Mesendoderm (in vitro differentiated cells): Measurements from ENCODE around the gene DTL.

ENCODE experiments used
- DNase-seq: peaks from one replicate; pipeline ENCODE4 v3.0.0; 2013
- H2AK5ac ChIP-seq: 2 replicates; pipeline ENCODE4 v1.6.1; 2013; ENCODE audit warnings: low read length, inconsistent platforms
- H2BK120ac ChIP-seq: 2 replicates; pipeline ENCODE4 v1.6.1; 2013; ENCODE audit warnings: low read depth, mild to moderate bottlenecking, low read length, moderate library complexity, mixed read lengths
- H2BK15ac ChIP-seq: replicated peaks from 2 replicates; pipeline ENCODE4 v1.6.1; 2013; ENCODE audit warnings: low read depth, mild to moderate bottlenecking, moderate library complexity
- H2BK5ac ChIP-seq: 2 replicates; pipeline ENCODE4 v1.6.1; 2013; ENCODE audit warnings: low read length, inconsistent platforms
- H3K18ac ChIP-seq: 2 replicates; pipeline ENCODE4 v1.6.1; 2013; ENCODE audit warnings: mild to moderate bottlenecking, low read length, mixed read lengths
- H3K23ac ChIP-seq: one replicate; pipeline ENCODE4 v1.6.1; 2013; ENCODE audit warnings: low read length
- H3K27ac ChIP-seq: 2 replicates; pipeline ENCODE4 v1.5.1; 2013; ENCODE audit warnings: low read depth, mild to moderate bottlenecking, inconsistent platforms, low read length, moderate library complexity
- H3K27me3 ChIP-seq: 2 replicates; pipeline ENCODE4 v1.6.1; 2013; ENCODE audit warnings: low read length, control low read depth, mild to moderate bottlenecking, inconsistent platforms; ENCODE audit not compliant: insufficient read depth, poor library complexity
- H3K36me3 ChIP-seq: 2 replicates; pipeline ENCODE4 v1.6.1; 2013; ENCODE audit warnings: low read length, inconsistent platforms; ENCODE audit not compliant: control insufficient read depth, insufficient read depth
- H3K4ac ChIP-seq: one replicate; pipeline ENCODE4 v1.6.1; 2013; ENCODE audit warnings: low read depth, mild to moderate bottlenecking, low read length, moderate library complexity
- H3K4me1 ChIP-seq: 2 replicates; pipeline ENCODE4 v1.6.1; 2013; ENCODE audit warnings: low read depth, low read length, inconsistent platforms; ENCODE audit not compliant: control insufficient read depth
- H3K4me2 ChIP-seq: 2 replicates; pipeline ENCODE4 v1.6.1; 2013; ENCODE audit warnings: low read length
- H3K4me3 ChIP-seq: 2 replicates; pipeline ENCODE4 v1.5.1; 2013; ENCODE audit warnings: mild to moderate bottlenecking, low read length
- H3K56ac ChIP-seq: one replicate; pipeline ENCODE4 v1.6.1; 2013; ENCODE audit warnings: low read length
- H3K79me1 ChIP-seq: 2 replicates; pipeline ENCODE4 v1.6.1; 2013; ENCODE audit warnings: low read length, inconsistent platforms
- H3K79me2 ChIP-seq: 2 replicates; pipeline ENCODE4 v1.6.1; 2013; ENCODE audit warnings: mild to moderate bottlenecking, low read length; ENCODE audit not compliant: control insufficient read depth, insufficient read depth
- H3K9ac ChIP-seq: 2 replicates; pipeline ENCODE4 v1.6.1; 2013; ENCODE audit warnings: low read length, inconsistent platforms
- H4K5ac ChIP-seq: one replicate; pipeline ENCODE4 v1.6.1; 2013; ENCODE audit warnings: low read length
- H4K8ac ChIP-seq: one replicate; pipeline ENCODE4 v1.6.1; 2013; ENCODE audit warnings: low read depth, mild to moderate bottlenecking, control low read depth, low read length, moderate library complexity
- WGBS: extraction: QIAGEN DNeasy Blood & Tissue Kit; methylation state at CpG from one replicate; pipeline ENCODE4 v1.1.7; 2013; ENCODE audit warnings: low lambda C conversion rate, missing lambda C conversion rate; ENCODE audit not compliant: insufficient coverage; ENCODE audit errors: extremely low coverage; 5-methylcytosine and 5-hydroxymethylcytosine counted together

DTL gene

DNA sequence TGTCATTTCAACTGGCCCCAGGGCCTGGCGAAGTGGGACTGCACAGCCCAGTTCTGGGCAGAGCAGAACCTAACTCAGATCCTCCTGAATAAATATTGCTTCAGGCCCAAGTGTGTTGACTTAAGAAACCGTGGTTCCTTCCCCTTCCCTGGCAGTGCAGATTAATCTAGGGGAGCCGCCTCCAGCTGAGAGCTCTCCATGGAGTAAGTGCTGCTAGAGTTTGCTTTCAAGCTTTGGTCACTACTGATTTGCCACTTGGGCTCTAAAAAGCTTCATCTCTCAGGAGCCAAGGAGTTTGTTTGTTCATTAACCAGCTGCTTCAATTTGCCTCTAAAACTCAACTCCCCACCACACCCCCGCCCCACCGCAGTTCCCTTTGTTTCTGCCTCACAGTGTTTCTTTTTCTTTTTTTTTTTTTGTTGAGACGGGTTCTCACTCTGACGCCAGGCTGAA lies 112.1 kb downstream of the DTL start:
- Histone ChIP-seq H3K4me2 (no peak overlapping the region), H3K56ac (peak overlapping the region; percentile 56), H3K27ac (no peak overlapping the region), H3K18ac (no peak overlapping the region), H2AK5ac (no peak overlapping the region), H2BK5ac (no peak overlapping the region), H3K9ac (no peak overlapping the region), H4K8ac (no peak overlapping the region), H3K79me1 (no peaks in the 10 kb centered on the region), H3K4ac (no peak overlapping the region), H3K79me2 (no peaks in the 10 kb centered on the region), H4K5ac (no peak overlapping the region), H3K23ac (no peak overlapping the region), H3K4me3 (no peak overlapping the region), H3K4me1 (no peaks in the 10 kb centered on the region), H3K36me3 (no peaks in the 10 kb centered on the region), H3K27me3 (no peaks in the 10 kb centered on the region), H2BK15ac (no peak overlapping the region), H2BK120ac (no peak overlapping the region)
- no peak for DNase-seq
- WGBS, result no CpG with 5 or more reads among the region's 7 CpGs

DNA sequence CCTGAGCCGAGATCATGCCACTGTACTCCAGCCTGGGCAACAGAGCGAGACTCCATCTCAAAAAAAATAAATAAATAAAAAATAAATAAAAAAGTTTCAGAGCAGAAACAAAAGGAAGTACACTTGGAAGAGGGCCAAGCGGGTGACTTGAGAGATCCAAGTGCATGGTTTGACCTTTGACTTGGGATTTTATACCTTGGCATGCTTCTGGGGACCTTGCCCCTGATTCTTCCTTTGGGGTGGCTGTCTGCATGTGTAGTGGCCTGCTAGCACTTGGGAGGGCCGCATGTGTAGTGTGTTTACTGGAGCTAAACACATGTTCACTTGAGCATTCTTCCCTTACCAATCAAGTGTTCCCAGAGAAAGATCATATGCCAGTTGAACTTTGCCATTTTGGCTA lies 114.0 kb downstream of the DTL start:
- no peaks in the 10 kb centered on the region for H3K36me3 ChIP-seq
- no peak overlapping the region for H3K27ac ChIP-seq
- H2AK5ac ChIP-seq, result no peak overlapping the region
- H3K4ac ChIP-seq, result no peak overlapping the region
- H3K56ac ChIP-seq, result no peak overlapping the region
- H2BK120ac ChIP-seq, result no peak overlapping the region
- no peak overlapping the region for H4K5ac ChIP-seq
- no peak overlapping the region for H3K4me2 ChIP-seq
- no peak overlapping the region for H3K9ac ChIP-seq
- no peaks in the 10 kb centered on the region for H3K79me2 ChIP-seq
- no peaks in the 10 kb centered on the region for H3K79me1 ChIP-seq
- no peak overlapping the region for H4K8ac ChIP-seq
- no peak overlapping the region for H3K18ac ChIP-seq
- no peak overlapping the region for H3K23ac ChIP-seq
- no peak for DNase-seq
- WGBS, result no CpG with 5 or more reads among the region's 4 CpGs
- H3K4me3 ChIP-seq, result no peak overlapping the region
- no peak overlapping the region for H2BK15ac ChIP-seq
- H2BK5ac ChIP-seq, result no peak overlapping the region
- no peaks in the 10 kb centered on the region for H3K4me1 ChIP-seq
- H3K27me3 ChIP-seq, result no peaks in the 10 kb centered on the region

DNA sequence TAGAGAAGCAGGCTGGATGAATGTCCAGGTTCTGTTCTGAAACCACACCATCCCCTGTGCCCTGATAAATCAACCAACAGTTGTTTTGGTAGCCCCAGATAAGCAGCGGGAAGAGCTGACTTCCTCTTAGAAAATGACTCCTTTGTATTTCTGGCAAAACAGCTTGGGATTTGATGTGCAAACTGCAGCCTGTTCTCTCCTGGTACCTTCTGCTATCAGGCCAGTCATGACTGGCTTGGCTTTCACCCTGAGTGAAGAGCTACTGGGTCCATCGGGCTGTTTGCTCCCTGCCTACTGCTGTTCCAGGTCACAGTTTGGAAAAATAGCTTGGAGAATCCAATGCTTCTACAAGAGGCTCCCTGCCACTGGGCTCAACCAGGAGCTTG lies 116.8 kb downstream of the DTL start:
- DNase-seq, result no peak
- Histone ChIP-seq H2AK5ac (no peak overlapping the region), H3K23ac (no peak overlapping the region), H3K27ac (no peak overlapping the region), H2BK5ac (no peak overlapping the region), H3K27me3 (no peaks in the 10 kb centered on the region), H3K4me3 (no peak overlapping the region), H4K8ac (no peak overlapping the region), H3K56ac (no peak overlapping the region), H3K36me3 (no peaks in the 10 kb centered on the region), H3K79me1 (no peaks in the 10 kb centered on the region), H3K4me1 (no peaks in the 10 kb centered on the region), H3K9ac (no peak overlapping the region), H3K18ac (no peak overlapping the region), H3K79me2 (no peaks in the 10 kb centered on the region), H3K4me2 (no peak overlapping the region), H4K5ac (no peak overlapping the region), H2BK15ac (no peak overlapping the region), H3K4ac (no peak overlapping the region), H2BK120ac (no peak overlapping the region)
- WGBS, result no CpG with 5 or more reads among the region's 2 CpGs

DNA sequence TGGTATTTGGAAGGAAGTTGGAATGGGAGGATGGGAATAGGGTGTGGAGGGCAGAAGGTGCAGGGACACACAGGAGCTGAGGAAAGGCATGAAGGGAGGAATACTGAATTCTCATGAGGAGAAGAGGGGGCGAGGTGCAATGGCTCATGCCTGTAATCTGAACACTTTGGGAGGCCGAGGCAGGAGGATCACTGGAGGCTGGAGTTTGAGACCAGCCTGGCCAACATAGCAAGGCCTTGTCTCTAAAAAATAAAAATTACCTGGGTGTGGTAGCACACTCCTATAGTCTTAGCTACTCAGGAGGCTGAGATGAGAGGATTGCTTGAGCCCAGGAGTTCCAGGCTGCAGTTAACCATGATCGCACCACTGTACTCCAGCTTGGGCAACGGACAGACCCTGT lies 117.3 kb downstream of the DTL start:
- H3K79me2 ChIP-seq, result no peaks in the 10 kb centered on the region
- no CpG with 5 or more reads among the region's 4 CpGs for WGBS
- H3K27me3 ChIP-seq, result no peaks in the 10 kb centered on the region
- H4K8ac ChIP-seq, result no peak overlapping the region
- H3K9ac ChIP-seq, result no peak overlapping the region
- H3K18ac ChIP-seq, result no peak overlapping the region
- no peak overlapping the region for H3K4ac ChIP-seq
- no peak overlapping the region for H4K5ac ChIP-seq
- H3K4me1 ChIP-seq, result no peaks in the 10 kb centered on the region
- H3K36me3 ChIP-seq, result no peaks in the 10 kb centered on the region
- H3K79me1 ChIP-seq, result no peaks in the 10 kb centered on the region
- H3K4me3 ChIP-seq, result no peak overlapping the region
- no peak overlapping the region for H3K56ac ChIP-seq
- H2AK5ac ChIP-seq, result no peak overlapping the region
- H3K23ac ChIP-seq, result no peak overlapping the region
- no peak overlapping the region for H2BK120ac ChIP-seq
- no peak overlapping the region for H2BK5ac ChIP-seq
- no peak overlapping the region for H3K27ac ChIP-seq
- no peak overlapping the region for H2BK15ac ChIP-seq
- H3K4me2 ChIP-seq, result no peak overlapping the region
- DNase-seq, result no peak

DNA sequence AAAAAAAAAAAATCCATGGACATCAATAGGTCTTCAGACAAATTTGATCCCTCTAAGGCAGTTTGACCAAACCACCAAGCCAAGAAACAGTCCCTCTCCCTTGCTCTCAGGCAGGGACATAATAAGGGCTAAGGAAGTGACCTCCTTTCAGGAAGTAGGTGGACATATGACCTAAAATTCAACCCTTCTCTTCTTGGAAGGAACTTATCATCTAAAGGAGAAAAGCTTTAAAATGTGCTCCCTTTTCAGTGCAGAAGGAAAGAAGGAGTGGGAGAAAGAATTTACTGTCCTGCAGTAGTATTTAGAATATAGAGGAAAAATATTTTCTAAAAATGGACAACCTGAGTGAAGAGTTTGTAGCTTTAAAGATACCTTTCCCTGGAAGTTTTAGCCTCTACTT lies 118.1 kb downstream of the DTL start:
- Histone ChIP-seq H2BK5ac (no peak overlapping the region), H3K36me3 (no peaks in the 10 kb centered on the region), H3K18ac (no peak overlapping the region), H2BK15ac (no peak overlapping the region), H2BK120ac (no peak overlapping the region), H3K4ac (no peak overlapping the region), H2AK5ac (no peak overlapping the region), H3K9ac (no peak overlapping the region), H3K79me2 (no peaks in the 10 kb centered on the region), H3K4me3 (no peak overlapping the region), H4K5ac (no peak overlapping the region), H3K4me2 (no peak overlapping the region), H3K79me1 (no peaks in the 10 kb centered on the region), H3K23ac (no peak overlapping the region), H3K27ac (no peak overlapping the region), H3K4me1 (no peaks in the 10 kb centered on the region), H3K27me3 (no peaks in the 10 kb centered on the region), H4K8ac (no peak overlapping the region), H3K56ac (no peak overlapping the region)
- no peak for DNase-seq
